NCI-H187 (cell line): ENCODE data around the gene NXNL1.
"Not testable (repeated sequence)": the region's sequence is repeated elsewhere in the genome, so short reads cannot be mapped to it uniquely, and the experiment has no call there.

Source experiments
- DNase-seq, 2 experiments: peaks; one replicate each; lab custom pipeline; 2025; lab: John Stamatoyannopoulos, UW

The NXNL1 gene, protein sequence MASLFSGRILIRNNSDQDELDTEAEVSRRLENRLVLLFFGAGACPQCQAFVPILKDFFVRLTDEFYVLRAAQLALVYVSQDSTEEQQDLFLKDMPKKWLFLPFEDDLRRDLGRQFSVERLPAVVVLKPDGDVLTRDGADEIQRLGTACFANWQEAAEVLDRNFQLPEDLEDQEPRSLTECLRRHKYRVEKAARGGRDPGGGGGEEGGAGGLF

DNA sequence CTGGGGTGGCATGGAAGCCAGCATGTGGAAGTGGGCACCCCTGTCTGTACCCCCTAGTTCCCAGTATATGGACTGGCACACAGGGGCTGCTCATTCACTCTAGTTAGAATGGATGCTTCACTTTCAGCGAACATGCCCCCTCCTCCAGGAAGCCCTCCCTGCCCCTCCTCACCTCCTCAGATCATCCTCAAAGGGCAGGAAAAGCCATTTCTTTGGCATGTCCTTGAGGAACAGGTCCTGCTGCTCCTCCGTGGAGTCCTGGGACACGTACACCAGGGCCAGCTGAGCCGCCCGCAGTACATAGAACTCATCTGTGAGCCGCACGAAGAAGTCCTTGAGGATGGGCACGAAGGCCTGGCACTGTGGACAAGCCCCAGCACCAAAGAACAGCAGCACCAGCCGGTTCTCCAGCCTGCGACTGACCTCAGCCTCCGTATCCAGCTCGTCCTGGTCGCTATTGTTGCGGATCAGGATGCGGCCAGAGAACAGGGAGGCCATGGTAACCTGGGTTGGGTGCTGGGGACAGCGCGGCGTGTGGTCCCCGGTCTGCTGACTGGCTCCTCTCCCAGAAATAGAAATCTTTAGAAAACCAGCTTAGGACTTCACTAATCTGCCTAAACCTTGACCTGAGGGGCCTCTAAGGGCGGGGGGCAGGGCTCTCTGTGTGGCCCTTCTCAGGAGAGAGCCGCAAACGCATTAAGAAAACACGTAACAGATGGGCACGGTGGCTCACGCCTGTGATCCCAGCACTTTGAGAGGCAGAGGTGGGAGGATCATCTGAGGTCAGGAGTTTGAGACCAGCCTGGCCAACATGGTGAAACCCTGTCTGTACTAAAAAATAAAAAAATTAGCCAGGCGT, at the start of gene NXNL1:
Gene NXNL1, minus strand, starts transcription at position 555 of the 859 bp plus-strand sequence. Its CDS starts 57 bp downstream, at position 498.
- DNase-seq, result no peak

DNA sequence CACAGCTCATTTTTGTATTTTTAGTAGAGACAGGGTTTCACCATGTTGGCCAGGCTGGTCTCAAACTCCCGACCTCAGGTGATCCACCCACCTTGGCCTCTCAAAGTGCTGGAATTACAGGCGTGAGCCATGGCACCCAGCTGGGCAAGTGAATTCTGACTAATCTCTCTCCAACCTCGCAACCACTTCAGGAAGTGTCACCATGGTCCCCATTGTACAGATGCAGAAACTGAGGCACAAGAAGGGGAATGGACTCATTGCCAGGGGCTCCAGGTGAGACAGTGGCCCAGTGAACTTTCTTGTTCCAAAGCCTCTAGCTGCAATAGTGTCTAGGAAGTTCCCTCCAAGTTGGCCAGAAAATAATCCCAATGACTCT, 47.8 kb upstream of the NXNL1 start:
- not testable (repeated sequence) for DNase-seq

DNA sequence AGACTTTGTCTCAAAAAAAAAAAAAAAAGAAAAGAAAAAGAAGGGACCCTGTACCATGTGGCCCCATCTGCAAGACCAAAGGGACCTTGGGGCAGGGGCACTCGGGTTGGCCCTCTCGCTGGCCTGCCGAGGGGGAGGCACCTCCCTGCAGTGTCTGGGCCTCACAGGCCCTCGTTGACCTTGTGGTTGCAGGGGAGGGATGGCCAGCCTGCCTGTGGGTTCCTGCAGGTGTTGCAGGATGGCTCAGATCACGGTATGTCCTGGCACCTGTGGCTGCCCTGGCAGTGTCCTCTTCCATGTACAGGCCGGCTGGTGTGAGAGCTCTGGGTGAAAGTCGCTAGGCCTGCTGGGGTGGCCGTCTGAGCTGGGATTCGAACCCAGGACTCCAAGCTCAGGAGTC, 46.0 kb upstream of the NXNL1 start:
- no peak for DNase-seq

- no peak for DNase-seq
Measured at GRCh38 chr19:17505223-17505622, 44.5 kb upstream of the NXNL1 start.

GRCh38 chr19:17504456-17504855, 43.7 kb upstream of the NXNL1 start:
- no peak for DNase-seq

GRCh38 chr19:17504030-17504429, 43.3 kb upstream of the NXNL1 start:
- no peak for DNase-seq

DNA sequence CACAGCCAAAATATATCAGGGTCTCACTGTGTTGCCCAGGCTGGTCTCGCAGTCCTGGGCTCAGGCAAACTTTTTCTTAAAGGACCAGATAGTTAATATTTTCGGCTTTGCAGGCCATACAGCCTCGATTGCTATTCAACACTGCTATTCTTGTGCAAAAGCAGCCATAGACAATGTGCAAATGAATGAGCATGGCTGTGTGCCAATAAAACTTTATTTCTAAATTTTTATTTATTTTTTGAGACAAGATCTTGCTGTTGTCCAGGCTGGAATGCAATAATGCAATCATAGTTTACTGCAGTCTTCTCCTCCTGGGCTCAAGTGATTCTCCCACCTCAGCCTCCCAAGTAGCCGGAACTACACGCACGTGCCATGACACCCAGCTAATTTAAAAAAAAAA, 42.5 kb upstream of the NXNL1 start:
- DNase-seq, result no peak

DNA sequence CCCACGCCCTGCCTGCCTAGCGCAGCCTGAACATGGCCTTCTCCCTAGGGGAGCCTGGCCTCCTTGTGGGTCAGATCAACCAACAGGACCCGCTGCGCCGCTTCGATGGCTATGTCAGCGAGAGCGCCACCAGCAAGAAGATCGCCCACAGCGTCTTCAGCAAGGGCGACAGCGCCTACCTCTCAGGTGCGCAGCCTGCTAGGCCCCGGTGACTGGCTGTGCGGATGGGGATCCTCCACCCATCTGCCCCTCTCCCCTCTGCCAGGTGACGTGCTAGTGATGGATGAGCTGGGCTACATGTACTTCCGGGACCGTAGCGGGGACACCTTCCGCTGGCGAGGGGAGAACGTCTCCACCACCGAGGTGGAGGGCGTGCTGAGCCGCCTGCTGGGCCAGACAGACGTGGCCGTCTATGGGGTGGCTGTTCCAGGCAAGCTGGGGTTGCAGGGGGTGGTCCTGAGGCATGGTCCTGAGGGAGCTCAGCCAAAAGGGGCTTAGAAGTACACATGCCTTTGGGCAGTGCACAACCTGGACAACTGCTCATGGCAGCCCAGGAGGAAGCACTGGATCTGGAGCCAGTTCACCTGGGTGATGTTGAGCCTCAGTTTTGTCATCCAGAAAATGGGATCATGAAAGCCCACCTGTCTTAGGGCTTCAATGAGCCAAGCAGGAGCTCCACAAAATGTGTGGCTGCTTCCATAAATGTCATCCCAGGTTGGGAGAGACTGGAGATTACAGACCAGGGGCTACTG, 39.9 kb upstream of the NXNL1 start:
- DNase-seq, result no peak

DNA sequence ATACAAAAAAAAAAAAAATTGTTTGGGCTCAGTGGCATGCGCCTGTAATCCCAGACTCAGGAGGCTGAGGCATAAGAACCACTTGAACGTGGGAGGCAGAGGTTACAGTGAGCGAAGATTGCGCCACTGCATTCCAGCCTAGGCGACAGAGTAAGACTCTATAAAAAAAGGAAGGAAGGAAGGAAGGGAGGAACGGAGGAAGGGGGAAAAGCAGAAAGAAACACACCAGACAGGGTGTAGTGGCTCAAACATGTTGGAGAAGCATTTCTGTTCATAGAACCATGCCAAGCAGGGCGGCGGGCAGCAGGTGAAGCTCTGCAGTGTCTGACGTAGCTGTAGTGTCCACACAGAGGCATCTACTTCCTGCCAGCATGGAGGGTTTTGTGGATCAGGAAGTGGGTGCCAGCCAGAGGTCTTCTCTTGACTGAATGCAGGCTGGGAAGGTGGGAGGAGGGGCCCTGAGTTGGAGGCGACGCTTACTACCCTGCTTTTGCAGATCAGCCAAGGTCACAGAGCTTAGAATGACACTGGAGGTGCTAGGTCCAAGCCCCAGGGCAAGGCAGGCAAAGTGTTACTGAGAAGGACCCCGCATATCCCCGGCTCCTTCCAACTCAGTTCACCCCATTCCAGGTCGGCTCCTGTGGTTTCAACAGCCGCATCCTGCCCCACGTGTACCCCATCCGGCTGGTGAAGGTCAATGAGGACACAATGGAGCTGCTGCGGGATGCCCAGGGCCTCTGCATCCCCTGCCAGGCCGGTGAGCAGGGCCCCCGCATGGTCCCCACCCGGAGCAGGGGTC, 39.1 kb upstream of the NXNL1 start:
- no peak for DNase-seq

GRCh38 chr19:17499025-17499424, 38.3 kb upstream of the NXNL1 start:
- not testable (repeated sequence) for DNase-seq

DNA sequence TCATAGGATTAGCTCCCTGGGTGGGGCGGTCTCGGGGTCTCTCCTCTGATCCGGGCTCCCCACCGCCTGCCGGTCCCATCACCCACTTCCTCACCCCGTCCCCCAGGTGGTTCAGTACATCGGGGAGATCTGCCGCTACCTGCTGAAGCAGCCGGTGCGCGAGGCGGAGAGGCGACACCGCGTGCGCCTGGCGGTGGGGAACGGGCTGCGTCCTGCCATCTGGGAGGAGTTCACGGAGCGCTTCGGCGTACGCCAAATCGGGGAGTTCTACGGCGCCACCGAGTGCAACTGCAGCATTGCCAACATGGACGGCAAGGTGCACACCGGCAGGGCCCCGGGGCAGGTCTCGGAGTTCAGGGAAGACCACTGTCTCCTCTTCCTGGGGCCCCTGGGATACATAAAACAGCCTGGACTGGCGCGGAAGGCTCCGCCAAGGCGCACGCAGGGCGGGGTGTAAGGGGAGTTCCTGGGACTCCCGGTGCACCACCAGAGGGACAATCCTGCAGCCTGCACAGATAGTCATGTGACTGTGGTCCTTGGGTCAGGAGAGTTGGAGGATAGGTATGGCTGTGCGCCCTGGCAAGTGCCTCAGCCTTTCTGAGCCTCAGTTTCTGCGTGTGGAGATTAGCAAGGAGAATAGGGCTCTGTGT, 36.5 kb upstream of the NXNL1 start:
- no peak for DNase-seq

DNA sequence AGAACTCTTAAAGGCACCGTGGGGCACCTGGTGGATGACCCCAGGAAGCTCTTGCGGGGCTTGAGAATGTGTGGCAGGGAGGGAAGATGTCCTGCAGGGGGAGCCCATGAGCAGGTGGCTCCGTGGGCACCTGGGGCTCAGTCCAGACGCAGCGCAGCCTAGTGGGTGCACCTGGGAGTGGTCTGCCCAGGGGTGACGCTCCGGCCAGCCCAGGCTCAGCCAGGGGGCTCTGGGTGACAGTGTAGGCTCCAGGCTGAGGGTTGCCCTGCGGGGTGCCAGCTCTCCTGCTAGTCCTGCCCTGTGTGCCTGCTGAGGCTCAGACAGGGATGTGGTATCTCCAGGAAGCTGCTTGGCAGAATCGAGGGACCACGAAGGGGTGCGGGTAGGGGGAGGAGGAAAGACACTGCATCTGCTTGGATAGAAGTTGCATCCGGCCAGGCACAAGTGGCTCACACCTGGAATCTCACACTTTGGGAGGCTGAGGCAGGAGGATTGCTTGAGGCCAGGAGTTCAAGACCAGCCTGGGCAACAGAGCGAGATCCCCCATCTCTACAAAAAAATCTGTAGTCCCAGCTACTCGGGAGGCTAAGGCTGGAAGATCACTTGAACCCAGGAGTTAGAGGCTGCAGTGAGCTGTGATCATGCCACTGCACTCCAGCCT, 35.7 kb upstream of the NXNL1 start:
- no peak for DNase-seq

- no peak for DNase-seq
Measured at GRCh38 chr19:17495639-17496296, 35.0 kb upstream of the NXNL1 start.

DNA sequence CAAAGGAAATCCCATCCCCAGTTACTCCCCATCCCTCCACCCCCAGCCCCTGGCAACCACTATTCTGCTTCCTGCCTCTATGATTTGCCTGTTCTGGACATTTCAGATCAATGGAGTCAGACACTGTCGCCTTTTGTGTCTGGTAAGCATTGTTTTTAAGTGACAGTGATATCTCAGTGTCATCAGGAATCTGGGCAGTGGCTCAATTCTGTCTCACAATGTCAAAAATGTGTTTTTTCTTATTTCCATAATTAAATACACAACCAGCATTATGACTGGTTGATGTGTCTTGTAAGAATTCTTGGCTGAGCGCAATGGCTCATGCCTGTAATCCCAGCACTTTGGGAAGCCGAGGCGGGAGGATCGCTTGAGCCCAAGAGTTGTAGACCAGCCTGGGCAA, 30.6 kb upstream of the NXNL1 start:
- no peak for DNase-seq

DNA sequence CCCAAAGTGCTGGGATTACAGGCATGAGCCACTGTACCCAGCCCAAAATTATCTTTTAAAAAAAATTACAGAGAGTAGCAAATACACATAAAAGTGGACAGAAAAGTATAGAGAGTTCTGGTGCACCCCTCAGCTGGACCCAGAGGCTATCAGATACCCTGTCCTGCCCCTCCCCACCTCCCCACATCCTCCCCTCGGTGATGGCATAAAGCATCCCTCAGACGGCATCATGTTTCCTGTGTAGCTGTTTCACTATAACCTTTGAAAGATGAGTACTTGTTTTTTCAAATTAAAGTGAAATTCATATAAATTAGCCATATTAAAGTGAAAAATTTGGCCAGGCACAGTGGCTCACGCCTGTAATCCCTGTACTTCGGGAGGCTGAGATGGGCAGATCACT, 29.7 kb upstream of the NXNL1 start:
- DNase-seq, result no peak

DNA sequence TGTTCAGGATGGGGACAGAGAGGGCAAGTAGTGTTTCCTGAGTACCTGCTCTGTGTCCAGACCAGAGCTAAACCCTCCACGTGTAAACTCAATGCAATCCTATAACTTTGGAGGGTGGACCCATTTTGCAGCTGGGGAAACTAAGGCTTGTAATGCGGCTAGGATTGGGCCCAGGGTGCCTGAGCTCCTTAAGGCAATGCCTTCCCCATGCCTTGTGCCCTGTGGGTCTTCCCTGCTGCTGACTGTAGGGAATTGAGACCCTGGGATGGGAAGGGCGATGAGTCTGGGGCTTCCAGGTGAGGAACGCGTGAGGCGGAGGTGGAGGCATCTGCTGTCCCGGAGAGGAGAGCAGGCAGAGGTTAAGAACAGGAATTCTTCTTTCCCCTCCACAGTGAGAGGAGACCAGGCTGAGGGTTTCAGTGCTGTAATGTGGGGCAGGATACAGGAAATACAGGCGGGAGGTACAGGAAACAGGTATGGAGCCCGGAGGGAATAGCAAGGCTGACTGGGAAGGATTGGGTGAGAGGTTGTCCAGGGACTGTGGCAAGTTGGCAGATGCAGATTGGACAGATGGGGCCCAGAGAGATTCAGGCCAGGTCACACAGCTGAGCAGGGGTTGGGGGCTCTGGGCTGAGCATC, 28.8 kb upstream of the NXNL1 start:
- no peak for DNase-seq

DNA sequence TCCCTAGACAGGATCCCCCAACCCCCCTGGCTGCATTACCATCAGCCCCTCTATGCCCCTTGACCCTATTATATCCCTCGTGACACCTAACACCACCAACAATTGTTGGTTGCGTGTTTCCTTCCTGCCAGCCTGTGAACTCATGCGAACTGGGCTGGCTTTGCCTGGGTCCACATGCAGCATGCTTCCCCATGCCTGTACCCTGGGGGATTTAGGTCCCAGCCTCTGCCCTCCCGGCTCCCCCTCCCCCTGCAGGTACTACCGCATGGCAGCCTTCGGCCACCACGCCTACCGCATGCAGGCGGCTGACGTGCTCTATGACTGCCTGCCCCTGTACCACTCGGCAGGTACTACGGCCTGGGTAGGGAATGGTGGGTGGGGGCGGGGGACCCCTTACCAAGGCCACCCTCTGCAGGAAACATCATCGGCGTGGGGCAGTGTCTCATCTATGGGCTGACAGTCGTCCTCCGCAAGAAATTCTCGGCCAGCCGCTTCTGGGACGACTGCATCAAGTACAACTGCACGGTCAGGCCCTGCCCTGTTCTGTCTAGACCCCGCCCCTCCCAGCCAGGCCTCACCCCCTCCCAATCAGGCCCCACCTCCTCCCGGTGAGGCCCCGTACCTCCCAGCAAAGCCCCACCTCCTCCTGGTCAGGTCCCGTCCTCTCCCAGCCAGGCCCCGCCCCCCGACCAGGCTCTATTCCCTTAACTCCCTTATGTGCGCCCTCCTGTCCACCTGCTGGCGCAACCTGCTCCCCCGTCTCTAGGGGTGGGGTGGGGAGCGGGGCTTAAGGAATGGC, 28.1 kb upstream of the NXNL1 start:
- no peak for DNase-seq

- no peak for DNase-seq
Measured at GRCh38 chr19:17487284-17488121, 26.8 kb upstream of the NXNL1 start.
